NCI-H2171 (cell line): Measurements from ENCODE around the gene XRCC3.

ENCODE experiments used
- DNase-seq: peaks from one replicate; lab custom pipeline; 2025; lab: John Stamatoyannopoulos, UW

The XRCC3 gene

DNA sequence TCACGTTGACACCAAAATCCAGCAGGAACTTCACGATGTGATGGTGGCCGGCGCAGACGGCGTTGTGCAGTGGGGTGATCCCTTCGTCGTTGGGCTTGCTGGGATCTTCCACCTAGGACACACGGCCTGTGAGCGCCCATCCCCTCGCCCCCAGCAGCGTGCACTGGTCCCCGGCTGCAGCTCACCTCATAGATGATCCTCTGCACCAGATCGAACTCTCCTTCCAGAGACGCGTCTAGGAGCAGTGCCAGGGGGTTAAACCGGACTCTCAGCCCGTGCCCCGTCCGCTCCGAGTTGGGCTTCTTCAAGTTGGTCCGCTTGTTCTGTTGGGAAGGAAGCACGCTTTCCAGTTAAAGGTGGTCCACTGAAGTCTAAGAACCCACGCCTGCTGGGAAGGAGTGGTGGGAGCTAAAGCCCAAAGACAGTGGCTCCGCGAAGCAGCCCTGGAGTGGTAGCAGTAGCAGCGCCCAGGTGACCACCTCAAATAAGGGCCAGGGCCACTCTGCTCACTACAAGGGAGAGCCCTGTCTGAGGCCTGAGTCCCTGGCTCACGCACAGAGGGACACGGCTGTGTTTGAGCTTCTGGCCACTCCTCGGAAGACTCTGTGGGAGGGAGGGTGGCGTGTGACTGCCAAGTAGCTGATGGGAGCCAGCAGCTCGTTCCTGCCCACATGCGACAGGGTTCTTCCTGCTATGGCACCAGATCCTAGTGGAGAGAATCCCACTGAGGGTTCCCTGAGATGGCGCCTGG lies 23.6 kb upstream of the XRCC3 start:
- no peak for DNase-seq

DNA sequence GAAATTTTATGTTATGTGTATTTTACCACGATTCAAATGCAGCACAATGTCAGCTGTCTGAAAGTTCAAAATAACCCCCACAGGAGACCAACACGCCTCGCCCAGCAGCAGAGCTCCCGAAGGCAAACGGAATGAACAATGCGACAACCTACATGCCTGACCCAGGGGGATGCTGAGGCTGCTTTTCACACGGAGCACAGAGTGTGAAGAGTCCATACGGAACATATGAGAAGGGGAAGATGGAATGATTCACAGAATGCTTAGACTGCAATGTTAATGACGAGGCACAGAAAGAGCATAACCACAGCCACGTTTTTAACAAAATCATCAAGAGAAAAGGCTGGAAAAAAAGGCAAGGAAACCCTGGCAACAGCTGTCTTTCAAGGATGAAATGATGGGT lies 22.9 kb upstream of the XRCC3 start:
- no peak for DNase-seq

DNA sequence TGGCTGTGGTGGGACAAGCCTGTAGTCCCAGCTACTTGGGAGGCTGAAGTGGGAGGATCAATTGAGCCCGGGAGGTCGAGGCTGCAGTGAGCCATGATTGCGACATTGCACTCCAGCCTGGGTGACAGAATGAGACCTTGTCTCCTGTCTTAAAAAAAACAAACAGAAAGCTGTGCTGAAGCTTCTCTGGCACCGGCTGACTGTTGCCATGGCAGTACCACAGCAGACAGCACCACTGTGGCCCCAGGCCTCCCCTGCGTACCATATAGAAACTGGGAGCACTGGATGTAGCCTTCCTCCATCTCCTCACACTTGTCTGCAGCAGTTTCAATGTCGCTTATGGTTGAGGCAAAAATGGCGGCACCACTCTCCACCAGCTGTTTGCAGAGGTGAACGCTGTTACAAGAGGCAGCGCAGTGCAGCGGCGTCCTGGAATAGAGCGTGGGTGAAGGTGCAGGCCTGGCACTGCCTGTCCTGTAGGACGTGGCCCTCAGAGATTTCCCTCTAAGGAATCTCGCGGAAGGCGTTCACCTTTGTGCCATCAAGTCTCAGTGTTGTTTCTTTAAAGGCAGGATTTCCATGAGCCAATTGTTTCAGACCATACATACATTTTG lies 22.3 kb upstream of the XRCC3 start:
- no peak for DNase-seq

DNA sequence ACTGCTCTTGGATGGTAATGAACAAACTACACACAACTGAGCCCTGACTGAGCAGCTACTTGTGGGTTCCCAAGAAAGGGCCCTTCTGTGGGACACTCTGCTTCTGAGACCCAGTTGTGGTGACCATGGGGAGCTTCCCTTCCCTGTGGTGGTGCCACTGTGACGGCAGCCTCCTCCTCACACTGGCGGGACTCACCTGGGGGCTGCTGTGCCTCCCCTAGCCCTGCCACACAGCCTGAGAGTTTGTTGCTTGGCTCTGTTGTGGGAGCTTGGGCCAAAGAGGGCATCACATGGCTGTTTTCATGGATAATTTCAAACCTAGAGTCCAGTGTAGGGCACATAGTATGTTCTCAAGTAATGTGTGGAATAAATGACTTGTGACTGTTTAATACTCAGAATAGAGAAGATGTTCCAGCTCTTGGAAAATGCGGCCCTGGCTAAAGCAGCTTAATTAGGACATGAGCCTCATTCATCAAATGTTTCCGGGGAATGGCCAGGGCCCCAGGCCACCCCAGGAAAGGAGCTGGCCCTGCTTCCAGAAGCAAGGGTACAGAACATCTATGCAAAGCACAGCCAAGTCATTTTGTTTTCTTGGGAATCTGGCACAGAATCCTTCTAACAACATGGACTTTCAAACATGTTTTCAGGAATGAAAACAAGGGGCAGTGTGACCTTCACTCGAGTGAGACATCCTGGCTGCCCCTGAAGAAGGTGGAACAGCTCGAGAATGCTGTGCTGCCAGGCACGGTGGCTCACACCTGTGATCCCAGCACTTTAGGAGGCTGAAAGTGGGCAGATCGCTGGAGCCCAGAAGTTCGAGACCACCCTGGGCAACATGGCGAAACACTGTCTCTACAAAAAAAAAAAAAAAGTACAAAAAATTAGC lies 21.5 kb upstream of the XRCC3 start:
- no peak for DNase-seq

DNA sequence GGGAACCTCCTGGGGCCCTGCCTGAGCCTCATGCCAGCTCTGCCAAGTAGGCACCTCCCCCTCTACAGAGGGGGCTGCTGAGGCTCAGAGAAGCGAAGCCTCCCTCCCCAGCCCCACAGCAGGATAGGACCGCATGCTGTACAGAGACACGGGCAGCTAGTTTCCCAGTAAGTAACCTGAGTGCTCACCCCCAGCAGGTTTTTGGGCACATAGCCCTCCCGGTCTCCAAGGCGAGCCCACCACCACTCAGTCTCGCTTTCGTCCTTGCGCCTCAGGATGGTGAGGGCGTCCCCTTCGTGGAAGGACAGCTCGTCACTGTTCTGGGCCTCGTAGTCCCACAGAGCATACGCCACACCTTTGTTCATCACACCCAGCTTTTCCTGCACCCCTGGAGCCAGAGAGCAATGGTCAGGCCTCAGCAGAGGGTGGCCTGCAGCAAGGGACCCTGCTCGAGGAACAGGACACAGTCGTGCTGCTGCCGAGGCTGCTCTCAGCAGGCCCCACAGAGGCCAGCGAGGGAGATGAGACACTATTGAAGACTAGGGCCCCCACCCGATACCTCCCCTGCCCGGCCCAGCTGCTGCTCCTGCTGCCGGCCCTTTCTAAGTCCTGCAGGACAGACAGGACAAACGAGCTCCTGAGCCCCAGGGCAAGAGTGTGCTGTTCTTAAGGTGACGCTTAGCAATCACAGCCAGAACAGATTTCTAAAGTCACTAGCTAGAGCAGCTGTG lies 20.7 kb upstream of the XRCC3 start:
- DNase-seq = no peak

DNA sequence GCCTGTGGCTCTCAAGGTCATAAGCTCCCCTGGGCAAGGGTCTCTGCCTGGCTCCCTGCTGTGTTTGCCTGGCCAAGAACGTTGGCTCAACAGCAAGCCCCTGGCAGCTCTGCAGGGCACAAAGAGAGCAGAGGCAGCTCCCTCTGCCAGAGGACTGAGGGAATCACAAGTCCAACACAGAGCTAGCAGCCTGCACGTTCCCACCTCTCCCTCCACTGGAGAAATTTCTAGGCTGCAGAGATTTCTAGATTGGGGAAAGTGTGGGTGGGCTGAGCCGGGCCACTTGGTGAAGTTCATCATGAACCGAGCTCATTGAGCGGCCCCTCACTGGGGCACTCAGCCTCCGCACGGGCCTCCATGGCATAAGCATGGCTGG lies 20.2 kb upstream of the XRCC3 start:
- no peak for DNase-seq

DNA sequence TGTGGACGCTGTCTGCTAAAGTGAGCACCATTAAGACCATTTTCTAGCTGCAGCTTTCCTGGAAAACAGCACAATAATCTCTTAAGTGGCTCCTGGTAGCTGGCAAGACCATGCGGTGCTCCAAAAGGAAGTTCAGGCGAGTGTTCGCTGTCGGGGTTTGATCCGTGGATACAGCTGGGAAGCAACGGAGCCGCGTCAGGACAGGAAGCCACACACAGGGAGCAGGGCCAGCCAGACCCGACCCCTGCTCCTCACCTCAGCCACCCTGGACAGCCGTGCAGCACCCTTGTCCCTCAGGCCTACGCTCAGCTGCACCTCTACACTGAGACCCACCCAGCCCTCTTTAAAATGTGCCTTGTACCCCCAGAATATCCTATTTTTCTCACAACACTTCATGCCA lies 19.8 kb upstream of the XRCC3 start:
- DNase-seq = no peak

DNA sequence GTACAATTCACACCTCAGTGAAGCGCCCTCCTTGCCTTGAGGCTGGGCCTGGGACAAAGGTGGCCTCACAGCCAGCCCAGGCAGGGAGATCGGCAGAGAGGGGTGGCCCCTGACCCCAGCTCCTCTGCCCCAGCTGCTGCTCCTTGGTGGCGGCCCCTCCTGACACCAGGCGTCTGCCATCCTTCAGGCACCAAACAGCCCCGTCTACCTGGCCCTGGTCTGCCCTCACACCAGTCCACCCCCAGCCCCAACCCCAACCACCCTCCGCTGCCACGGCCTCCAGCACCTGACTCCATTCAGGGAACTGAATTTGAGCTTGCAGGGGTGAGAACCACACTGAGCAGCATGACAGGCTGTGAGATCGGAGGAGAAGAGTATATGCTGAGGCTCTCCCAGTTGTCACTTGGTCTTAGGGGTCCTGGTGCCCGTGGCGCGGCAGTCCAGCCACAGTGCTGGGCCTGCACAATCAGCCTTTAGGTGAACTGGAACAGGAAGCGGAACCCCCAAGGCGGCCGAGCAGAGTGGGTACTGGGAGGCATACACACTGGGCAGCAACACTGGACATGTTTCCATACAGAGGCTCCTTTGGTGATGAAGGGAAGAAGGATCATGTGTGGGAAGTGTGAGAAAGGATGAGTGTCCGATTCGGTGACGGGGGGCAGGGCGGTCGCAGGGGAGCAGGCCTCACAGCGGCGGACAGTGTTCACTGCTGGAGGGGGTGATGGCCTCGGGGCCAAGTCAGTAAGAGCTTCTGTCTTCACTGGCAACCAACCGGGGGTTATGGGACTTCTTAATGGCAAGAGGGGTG lies 19.0 kb upstream of the XRCC3 start:
- no peak for DNase-seq

DNA sequence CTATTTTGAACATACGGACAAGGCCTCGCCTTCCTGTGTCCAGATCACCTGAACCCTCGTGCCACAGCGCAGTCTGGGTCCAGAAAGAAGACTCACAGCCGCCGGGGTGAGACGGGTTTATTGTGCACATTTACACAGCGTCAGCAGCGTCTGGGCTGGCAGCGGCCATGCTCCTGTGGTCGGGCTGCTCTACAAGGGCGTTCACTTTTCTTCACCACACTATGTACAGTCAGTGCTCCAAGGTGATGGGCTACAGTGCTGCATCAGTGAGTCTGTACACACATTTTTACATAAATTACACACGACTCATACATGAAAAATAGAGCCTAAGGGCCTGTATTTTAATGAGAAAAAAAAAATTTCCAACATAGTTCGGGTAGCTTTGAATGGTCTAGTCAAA lies 18.4 kb upstream of the XRCC3 start:
- DNase-seq = no peak

DNA sequence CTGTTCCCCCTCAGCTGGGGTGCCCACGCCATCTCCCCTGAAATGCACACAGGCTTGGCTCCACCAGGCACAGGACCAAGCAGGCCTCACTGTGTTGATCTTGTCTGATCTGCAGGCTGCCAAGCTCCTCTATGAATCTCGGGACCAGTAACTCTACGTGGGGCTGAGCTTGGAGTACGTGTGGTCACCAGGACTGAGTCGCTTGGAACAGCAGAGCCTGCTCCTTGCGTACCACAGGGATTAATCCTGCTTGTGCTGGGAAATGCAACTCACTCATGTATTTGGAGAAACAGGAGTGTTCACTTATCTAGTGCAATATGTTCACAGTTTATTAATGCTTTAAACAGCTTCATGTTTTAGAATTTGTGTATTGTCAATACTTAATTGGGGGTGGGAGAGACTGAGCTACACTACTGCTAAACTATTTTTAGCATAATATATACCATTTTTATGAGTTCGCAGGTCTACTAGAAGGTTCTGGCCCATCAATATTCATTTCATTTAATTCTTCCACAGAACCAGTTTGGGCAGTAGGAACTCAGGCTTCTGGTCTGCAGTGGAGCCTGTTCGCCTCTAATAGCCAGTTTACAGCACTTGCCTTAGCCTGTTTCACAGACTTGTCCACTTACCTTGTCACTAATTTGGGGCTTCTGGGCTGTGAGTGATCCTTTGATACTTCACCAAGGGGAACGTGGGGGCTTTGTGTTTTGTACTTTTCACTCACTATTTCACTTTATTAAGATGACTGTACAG lies 17.8 kb upstream of the XRCC3 start:
- no peak for DNase-seq

DNA sequence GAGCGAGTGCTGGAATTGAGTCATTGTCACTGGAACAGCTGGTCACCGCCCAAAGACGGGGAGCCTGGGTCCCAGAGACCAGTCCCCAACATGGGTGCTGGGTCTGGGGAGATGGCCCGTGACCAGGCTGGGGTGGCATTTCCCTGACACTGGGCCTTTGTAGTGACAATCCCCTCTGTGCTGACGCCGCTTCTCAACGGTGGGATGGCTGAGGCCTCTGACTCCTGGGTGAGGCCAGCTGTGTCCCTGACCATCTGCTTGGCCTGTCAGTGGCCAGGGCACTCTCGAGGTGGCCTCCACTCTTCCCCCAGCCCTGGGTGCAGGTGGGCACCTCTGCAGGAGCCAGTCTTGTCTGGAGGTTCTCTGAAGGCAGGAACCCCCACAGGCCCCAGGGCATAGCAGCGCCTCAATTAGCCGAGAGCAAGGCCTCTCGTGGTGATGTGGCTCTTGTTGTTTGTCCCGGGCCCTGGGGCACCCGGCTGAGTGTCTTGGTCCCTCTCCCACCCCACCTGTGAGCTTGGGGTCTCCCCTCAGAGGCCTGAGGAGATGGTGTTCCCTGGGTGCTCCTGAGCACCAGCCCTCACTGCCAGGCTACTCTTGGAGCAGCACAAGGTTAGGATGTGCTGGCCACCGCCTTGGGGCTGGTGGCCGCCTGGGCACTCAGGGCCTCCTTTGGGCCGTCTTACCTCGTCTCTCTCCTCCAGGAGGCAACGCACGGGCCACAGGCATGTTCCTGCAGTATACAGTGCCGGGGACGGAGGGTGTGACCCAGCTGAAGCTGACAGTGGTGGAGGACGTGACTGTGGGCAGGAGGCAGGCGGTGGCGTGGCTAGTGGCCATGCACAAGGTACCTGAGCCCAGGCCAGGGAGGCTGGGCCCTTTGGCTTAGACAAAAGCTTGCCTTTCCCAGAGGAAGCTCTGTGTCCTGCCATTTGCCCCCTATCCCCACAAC lies 16.9 kb upstream of the XRCC3 start:
- DNase-seq = no peak

DNA sequence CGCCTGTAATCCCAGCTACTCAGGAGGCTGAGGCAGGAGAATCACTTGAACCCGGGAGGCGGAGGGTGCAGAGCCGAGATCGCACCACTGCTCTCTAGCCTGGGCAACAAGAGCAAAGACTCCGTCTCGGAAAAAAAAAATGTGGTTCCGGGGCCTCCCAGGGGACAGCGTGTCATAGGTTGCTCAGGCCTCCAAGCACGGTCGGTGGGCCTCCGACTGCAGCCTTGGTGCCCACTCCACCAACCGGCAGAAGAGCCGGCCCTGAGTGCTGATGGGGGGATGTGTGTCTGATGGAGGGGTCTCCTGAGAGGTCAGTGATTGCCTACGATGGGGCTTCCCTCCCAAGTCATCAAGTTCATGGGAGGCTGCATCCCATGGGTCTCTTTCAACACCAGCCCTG lies 16.2 kb upstream of the XRCC3 start:
- DNase-seq = no peak

DNA sequence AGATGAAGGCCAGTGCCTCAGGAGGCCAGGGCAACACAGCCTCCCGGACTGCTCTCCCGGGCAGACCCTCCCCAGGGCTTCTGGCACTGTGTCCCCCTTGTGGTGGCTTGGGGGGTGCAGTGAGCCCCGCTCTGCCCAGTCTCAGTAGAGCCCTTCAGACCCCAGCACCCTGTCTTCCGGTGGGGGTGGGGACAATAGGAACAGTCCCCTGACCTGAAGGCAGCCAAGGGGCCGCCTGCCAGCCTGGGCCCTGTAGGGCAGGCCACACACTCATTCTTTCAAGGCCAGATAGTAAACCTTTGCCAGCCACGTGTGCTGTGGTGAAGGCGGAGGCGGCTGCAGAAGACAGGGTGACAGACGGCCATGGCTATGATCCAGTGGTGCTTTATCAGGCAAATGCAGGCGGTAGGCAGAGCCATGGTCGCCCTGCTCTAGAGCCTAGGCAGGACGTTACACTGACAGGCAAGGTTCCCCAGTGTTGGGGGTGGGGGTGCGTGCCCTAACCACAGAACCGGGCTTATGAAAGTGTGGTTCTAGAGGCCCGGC lies 15.3 kb upstream of the XRCC3 start:
- DNase-seq = no peak

DNA sequence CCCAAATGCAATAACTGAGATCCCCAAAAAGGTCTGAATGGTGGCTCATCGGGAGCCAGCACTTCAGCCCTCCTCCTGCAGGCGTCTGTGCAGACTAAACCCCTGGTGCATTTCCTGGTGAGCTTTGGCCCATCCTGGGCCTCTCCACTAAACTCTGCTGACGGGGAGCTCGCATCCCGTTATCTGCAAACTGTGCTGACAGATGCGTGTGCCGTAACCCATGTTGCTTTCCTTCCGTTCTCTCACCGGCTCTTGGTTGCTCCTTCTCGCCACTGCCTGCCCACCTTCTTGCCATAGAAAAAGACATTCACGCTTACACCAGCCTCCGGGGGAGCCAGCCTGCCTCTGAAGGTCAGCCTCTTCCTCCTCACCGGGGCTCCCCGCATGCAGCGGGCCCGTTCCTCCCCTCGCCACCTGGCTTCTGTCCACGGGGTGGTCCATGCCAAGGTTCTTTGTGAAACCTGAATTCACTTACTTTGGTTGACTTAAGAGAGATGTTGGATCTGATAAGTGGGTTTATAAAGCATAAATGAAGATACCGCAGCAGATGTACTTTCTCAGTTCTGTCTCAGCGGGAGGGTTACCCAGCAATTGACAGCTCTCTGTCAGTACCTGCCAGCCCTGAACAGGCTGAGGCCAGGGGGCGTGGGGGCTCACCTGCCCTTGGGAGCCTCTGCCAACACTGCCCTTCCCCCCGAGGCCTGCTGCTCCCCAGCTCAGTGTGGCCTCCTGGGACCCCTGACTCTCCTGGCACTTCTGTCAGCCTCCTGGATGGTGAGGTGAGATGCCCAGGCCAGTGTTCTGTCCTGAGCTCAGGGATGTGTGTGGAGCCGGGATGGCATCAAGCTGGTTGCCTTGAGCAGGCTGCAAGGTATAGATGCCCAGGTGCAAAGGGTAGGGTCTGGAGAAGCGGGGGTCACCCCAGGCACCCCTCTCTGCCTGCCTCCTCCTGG lies 14.5 kb upstream of the XRCC3 start:
- DNase-seq = no peak

DNA sequence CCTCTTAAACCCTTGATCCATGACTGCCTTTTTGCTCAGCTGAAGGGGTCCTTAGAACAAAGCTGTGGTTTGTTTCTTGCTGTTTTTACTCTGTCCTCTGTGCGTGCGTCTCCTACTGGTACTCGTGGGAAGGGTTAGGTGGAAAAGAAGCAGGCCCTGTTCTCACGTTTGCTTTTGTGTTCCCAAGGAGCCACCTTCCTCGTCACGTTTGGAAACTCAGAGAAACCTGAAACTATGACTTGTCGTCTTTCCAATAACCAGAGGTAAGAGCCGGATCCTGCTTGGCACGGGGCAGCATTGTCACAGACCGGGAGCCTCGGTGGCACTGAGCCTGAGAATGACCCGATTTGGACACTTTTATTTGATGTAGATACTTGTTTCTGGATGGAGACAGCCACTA lies 13.5 kb upstream of the XRCC3 start:
- no peak for DNase-seq

DNA sequence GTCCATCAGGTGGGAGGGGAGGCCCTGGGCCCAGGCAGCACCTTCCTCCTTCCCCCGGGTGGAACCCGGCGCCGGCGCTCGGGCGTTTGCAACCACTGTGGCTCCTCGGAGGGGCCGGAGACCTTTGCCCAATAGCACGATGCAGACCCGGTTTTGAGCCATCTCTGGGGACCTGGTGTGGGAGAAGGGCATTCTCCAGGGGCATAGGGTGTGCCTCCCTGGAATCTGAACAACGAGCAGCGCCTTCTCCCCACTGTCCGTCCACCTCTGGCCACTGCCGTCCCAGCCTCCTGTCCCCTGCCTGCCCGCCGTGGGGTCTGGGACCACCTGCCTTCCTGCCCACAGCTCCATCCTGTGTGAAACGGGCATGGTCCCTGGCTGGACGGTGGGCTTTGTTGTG lies 12.9 kb upstream of the XRCC3 start:
- no peak for DNase-seq

DNA sequence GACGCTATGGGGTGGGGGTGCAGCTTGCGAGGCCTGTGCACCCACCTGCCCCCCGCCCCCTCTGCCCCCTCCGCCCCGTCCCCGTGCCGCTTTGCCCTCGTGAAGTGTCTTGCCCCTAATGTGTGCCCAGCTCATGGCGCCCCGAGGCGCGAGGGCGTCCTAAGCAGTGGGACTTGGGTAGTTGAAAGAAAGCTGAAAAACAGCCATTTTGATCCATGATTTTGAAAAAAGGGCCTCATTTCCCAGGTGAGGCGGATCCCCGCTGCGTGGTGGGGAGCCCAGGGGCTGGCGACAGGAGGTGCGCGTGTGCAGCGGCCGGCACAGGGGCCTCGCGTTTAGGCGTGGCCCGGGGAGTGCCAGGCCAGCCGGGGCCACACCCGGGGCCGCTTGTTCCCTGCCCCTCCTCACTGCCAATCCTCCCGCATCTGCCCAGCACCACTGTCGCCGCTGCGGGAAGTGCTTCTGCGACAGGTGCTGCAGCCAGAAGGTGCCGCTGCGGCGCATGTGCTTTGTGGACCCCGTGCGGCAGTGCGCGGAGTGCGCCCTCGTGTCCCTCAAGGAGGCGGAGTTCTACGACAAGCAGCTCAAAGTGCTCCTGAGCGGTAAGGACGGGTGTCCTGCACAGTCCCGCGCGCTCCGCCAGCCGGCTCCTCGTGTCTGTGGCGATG lies 12.2 kb upstream of the XRCC3 start:
- DNase-seq = no peak

DNA sequence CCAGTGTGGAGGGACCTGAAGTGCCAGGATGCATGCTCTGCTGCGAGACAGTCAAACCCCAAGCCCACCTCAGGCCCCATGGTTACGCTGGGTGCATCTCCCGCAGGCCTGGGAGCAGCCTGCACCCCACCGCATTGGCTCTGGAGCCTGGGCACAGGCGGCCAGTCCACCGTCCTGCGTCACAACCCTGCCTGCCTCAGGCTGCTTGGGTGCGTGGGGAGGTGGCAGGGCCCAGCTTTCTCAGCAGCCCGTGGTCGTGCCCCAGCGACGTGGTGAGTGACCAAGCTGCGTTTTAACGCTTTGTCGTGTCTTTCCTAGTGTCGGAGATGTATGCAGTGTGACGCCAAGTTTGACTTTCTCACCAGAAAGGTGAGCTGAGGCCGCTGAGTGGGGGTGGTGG lies 11.2 kb upstream of the XRCC3 start:
- no peak for DNase-seq
